CD4-positive, alpha-beta T cell (primary cell): ENCODE results near the gene MSH3. TPM values are rescaled to one million over a fixed set of nuclear protein-coding genes. Genes with fewer than 3 reads are reported as not detected.

ENCODE experiments used
- ATAC-seq: fragments of 200-7000 bp; cut with Tn5 transposase; one replicate; pipeline ENCODE4 v1.10.0; 2022; ENCODE audit warnings: mild to moderate bottlenecking; ENCODE audit not compliant: poor library complexity
- CTCF ChIA-PET: fragments of 350-600 bp; sonication (Branson Sonifier 250); formaldehyde crosslinking; loops from one replicate; lab custom pipeline; 2021; ENCODE audit warnings: antibody characterized with exemption, inconsistent platforms; lab: Charles Lee
- POLR2A ChIA-PET: fragments of 350-600 bp; sonication (Branson Sonifier 250); formaldehyde crosslinking; loops from one replicate; lab custom pipeline; 2021; ENCODE audit warnings: antibody characterized with exemption, inconsistent platforms; lab: Charles Lee
- DNase-seq, 14 experiments: peaks; one replicate each; pipeline ENCODE4 v3.0.0-alpha.2; 2013 to 2020; ENCODE audit warnings: mixed read lengths in 2 of 14
- H3K27ac ChIP-seq, 2 donors: one replicate each; pipeline versions ENCODE4 v1.5.1 to v1.7.0; 2013; ENCODE audit warnings: low read length in 2 of 2, low read depth in 1 of 2, mild to moderate bottlenecking in 1 of 2
- H3K27me3 ChIP-seq, 2 experiments: 1 replicate in 1 of 2; 2 replicates in 1 of 2; pipeline versions ENCODE4 v1.6.1 to v1.7.0; 2013; ENCODE audit warnings: low read length in 2 of 2, control low read depth in 1 of 2, mild to moderate bottlenecking in 1 of 2, moderate library complexity in 1 of 2; ENCODE audit not compliant: insufficient read depth in 2 of 2, control insufficient read depth in 1 of 2
- H3K36me3 ChIP-seq: one replicate; pipeline ENCODE4 v1.6.1; 2013; ENCODE audit warnings: low read length, control low read depth; ENCODE audit not compliant: insufficient read depth
- H3K4me1 ChIP-seq: one replicate; pipeline ENCODE4 v1.6.1; 2013; ENCODE audit warnings: low read length, control low read depth; ENCODE audit not compliant: insufficient read depth
- H3K4me3 ChIP-seq: one replicate; pipeline ENCODE4 v1.5.1; 2013; ENCODE audit warnings: mild to moderate bottlenecking, low read length, moderate library complexity
- H3K9me3 ChIP-seq, 2 experiments: 1 replicate in 1 of 2; 2 replicates in 1 of 2; pipeline versions ENCODE4 v1.6.1 to v1.7.0; 2013; ENCODE audit warnings: low read length in 2 of 2, mild to moderate bottlenecking in 2 of 2, control low read depth in 1 of 2, moderate library complexity in 1 of 2; ENCODE audit not compliant: control insufficient read depth in 1 of 2, insufficient read depth in 1 of 2
- H3K27ac Mint-ChIP-seq: one replicate; pipeline ENCODE4 v1.8.0; 2020; ENCODE audit warnings: mixed read lengths
- H3K27me3 Mint-ChIP-seq: one replicate; pipeline ENCODE4 v1.8.0; 2021; ENCODE audit warnings: mixed read lengths
- H3K36me3 Mint-ChIP-seq: one replicate; pipeline ENCODE4 v1.8.0; 2021; ENCODE audit warnings: low read depth, mixed read lengths
- H3K4me1 Mint-ChIP-seq: one replicate; pipeline ENCODE4 v1.8.0; 2021; ENCODE audit warnings: low read depth, mixed read lengths
- H3K4me3 Mint-ChIP-seq: one replicate; pipeline ENCODE4 v1.8.0; 2020; ENCODE audit warnings: mild to moderate bottlenecking, mixed read lengths
- H3K9me3 Mint-ChIP-seq: one replicate; pipeline ENCODE4 v1.8.0; 2020; ENCODE audit warnings: mixed read lengths
- intact Hi-C, 2 experiments: fragments of 100-400 bp; cut with DNase I in 1 of 2; cut with micrococcal nuclease in 1 of 2; formaldehyde crosslinking; loops; one replicate each; pipeline versions ENCODE4 v1.15.1 to v1.9.0; 2023 to 2025; cut with DNase I, micrococcal nuclease
- total RNA-seq, 174 experiments: library from RNA in 2 of 174; stranded (reverse) in 2 of 174; gene quantifications; one replicate each; pipeline ENCODE4 v1.2.3 and lab custom pipeline; 2021 to 2026
- TF ChIP-seq, protein P1 (sequence below): fragments of 200-600 bp; IDR thresholded peaks from one replicate; pipeline ENCODE4 v1.8.0; 2022; ENCODE audit warnings: antibody characterized with exemption, mild to moderate bottlenecking

The MSH3 gene
- total RNA-seq, 2 experiments from 2014 or later: 11.3 to 13.0 TPM

DNA sequence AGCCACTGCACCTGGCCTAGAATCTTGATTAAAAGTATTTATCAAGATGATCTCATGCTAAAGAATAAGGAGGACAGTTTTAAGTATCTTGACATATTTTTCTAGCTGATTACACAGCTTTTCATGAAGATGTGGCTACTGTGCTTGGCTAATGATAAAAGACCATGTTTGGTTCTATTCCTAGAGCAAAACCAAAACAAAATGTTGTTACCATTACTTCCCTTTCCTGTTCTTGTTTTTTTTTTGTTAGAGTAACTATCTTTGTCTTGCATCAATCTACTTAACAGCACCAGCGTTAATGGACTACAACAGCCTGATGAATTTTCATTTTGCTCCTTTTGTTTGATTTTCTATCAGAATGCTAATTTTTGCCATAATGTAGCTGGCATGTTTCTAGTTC lies 86.5 kb downstream of the MSH3 start:
- ATAC-seq: no peak
- no peaks in the 10 kb centered on the region for H3K9me3 ChIP-seq
- H3K4me1 ChIP-seq: peaks cover 20% of the 10 kb centered on the region
- no peaks in the 10 kb centered on the region for H3K9me3 Mint-ChIP-seq
- peak overlapping the region; percentile 42 for H3K27ac Mint-ChIP-seq
- H3K4me3 Mint-ChIP-seq: peak overlapping the region; percentile 13
- no peaks in the 10 kb centered on the region for H3K27me3 ChIP-seq
- H3K36me3 Mint-ChIP-seq: peaks cover 80% of the 10 kb centered on the region
- ChIA-PET POLR2A (interaction anchor here (0.7 kb wide), 1 partner anchor 170 kb away, joined by 4 read pairs; no protein-coding TSS in a partner anchor), CTCF (no interaction called here)
- H3K36me3 ChIP-seq: peaks cover 24% of the 10 kb centered on the region
- peaks cover 26% of the 10 kb centered on the region for H3K4me1 Mint-ChIP-seq
- H3K4me3 ChIP-seq: peak overlapping the region; percentile 2
- no peaks in the 10 kb centered on the region for H3K27me3 Mint-ChIP-seq
- intact Hi-C loops: no loop called here
- TF ChIP-seq, protein P1, sequence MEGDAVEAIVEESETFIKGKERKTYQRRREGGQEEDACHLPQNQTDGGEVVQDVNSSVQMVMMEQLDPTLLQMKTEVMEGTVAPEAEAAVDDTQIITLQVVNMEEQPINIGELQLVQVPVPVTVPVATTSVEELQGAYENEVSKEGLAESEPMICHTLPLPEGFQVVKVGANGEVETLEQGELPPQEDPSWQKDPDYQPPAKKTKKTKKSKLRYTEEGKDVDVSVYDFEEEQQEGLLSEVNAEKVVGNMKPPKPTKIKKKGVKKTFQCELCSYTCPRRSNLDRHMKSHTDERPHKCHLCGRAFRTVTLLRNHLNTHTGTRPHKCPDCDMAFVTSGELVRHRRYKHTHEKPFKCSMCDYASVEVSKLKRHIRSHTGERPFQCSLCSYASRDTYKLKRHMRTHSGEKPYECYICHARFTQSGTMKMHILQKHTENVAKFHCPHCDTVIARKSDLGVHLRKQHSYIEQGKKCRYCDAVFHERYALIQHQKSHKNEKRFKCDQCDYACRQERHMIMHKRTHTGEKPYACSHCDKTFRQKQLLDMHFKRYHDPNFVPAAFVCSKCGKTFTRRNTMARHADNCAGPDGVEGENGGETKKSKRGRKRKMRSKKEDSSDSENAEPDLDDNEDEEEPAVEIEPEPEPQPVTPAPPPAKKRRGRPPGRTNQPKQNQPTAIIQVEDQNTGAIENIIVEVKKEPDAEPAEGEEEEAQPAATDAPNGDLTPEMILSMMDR: no peak
- DNase-seq: peak in 1 of 14 experiments; percentile 41
- no peak overlapping the region for H3K27ac ChIP-seq

DNA sequence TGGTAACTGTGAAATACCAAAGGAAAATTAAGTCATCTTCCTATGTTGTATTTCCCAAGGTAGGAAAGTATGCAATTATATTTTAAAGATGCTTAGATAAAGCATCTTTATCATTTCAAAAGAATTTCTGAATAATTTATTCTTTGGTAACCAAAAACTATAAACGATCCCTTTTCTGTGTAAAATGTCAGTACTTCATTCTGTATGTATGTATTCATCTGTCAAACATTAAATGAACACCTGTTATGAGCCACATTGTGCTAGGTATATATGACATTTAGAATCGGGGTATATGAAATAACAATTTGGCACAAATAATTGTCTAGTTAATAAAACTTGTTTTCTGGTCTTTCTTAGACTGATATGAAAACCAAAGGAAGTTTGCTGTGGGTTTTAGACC lies 89.7 kb downstream of the MSH3 start:
- Histone ChIP-seq H3K4me3 (no peak overlapping the region), H3K36me3 (peaks cover 33% of the 10 kb centered on the region), H3K27ac (no peak overlapping the region), H3K9me3 (no peaks in the 10 kb centered on the region), H3K4me1 (peaks cover 18% of the 10 kb centered on the region), H3K27me3 (no peaks in the 10 kb centered on the region)
- Mint-ChIP-seq H3K36me3 (peaks cover 91% of the 10 kb centered on the region), H3K4me1 (peaks cover 20% of the 10 kb centered on the region), H3K27me3 (no peaks in the 10 kb centered on the region), H3K9me3 (no peaks in the 10 kb centered on the region), H3K27ac (no peak overlapping the region), H3K4me3 (no peak overlapping the region)
- ChIA-PET POLR2A (no interaction called here), CTCF (no interaction called here)
- DNase-seq (peak in 1 of 14 experiments; percentile 16), ATAC-seq (no peak)
- TF ChIP-seq, protein P1: no peak
- intact Hi-C loops: no loop called here

DNA sequence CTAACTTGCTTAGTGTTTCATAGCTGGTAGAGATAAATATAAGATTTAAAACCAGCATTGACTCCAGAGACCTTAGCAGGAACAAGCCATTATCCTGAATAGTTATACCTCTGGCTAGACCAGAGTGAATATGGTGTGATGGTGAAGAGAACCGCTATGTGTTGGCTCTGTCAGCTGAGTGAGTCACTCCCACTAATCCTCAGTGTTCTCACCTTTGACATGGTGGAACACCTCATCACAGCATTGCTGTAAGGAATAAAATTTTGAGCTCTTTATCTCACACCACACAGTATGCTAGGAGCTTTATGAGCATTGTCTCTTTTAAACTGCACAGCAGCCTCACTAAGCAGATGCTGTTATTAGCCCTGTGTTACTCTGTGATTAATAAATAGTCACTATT lies 91.0 kb downstream of the MSH3 start:
- DNase-seq: no peak
- Mint-ChIP-seq H3K27me3 (no peaks in the 10 kb centered on the region), H3K4me1 (peaks cover 10% of the 10 kb centered on the region), H3K27ac (no peak overlapping the region), H3K9me3 (no peaks in the 10 kb centered on the region), H3K4me3 (no peak overlapping the region), H3K36me3 (peaks cover 90% of the 10 kb centered on the region)
- CTCF ChIA-PET: no interaction called here
- Histone ChIP-seq H3K27ac (no peak overlapping the region), H3K36me3 (peaks cover 33% of the 10 kb centered on the region), H3K4me1 (peaks cover 14% of the 10 kb centered on the region), H3K9me3 (no peaks in the 10 kb centered on the region), H3K4me3 (no peak overlapping the region), H3K27me3 (no peaks in the 10 kb centered on the region)
- ATAC-seq: no peak
- POLR2A ChIA-PET: interaction anchor here (0.6 kb wide), 1 partner anchor 24 kb away, joined by 4 read pairs; no protein-coding TSS in a partner anchor
- intact Hi-C loops: no loop called here
- TF ChIP-seq, protein P1: no peak
